ENCODE data around the gene GRIFIN.

The GRIFIN gene

GRCh38 chr7:2478399-2478785 is 2.2 kb upstream of the GRIFIN start:
- no peak for TF ChIP-seq CTCF (conservative IDR thresholded peaks at IDR 0.05; ENCODE audit: low read length)
- DNase-seq (ENCODE audit: low read depth) = peak; percentile 84
- no peak overlapping the region for H3K4me3 ChIP-seq (ENCODE audit: low read length)

DNA sequence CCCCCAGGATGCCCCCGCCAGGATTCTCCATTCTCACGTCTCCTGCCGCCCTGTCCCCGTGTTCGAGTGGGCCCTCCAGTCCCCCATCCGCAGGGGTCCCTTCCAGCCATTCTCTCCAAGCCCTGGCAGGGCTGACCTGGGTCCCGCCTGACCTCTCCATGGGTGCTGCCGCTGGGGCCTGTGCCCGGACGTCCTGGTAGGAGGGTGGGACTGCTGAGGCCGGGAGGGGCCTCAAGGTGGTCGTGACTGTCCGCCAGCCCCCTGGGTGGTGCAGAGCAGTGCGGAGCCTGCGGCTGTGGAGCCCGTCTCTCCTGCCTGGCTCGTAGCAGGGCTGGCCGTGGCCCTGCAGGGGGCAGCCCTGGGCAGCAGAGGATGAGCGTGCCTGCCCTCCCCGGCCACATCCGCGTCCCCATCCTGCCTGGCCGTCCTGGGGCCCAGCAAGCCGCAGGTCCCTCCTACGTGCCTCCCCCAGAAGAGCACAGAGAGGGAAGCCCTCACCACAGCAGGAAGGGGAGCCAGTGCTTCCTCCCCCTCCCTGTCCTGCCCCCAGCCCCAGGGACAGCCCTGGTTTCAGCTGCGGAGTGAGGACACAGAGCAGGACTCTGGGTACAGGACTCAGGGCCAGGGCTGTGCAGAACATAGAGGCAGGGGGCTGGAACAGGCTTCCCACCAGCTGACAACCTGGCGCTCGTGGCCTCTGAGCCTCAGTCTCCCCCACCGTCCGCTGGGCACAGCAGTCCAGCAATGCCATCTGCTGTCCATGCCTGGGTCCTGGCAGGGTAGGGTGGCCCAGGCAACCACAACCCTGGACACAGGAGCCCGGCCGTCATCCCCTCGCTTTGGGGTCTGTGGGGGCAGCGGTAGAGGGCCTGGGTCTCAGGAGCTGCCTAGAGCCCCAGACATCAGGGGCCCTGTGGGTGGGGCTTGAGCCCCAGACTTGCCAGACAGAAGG is 1.5 kb upstream of the GRIFIN start:
- TF ChIP-seq CTCF (conservative IDR thresholded peaks at IDR 0.05; ENCODE audit: low read length) = peak; percentile 76
- DNase-seq (ENCODE audit: low read depth) = peak; percentile 59
- H3K4me3 ChIP-seq (ENCODE audit: low read length) = no peak overlapping the region

DNA sequence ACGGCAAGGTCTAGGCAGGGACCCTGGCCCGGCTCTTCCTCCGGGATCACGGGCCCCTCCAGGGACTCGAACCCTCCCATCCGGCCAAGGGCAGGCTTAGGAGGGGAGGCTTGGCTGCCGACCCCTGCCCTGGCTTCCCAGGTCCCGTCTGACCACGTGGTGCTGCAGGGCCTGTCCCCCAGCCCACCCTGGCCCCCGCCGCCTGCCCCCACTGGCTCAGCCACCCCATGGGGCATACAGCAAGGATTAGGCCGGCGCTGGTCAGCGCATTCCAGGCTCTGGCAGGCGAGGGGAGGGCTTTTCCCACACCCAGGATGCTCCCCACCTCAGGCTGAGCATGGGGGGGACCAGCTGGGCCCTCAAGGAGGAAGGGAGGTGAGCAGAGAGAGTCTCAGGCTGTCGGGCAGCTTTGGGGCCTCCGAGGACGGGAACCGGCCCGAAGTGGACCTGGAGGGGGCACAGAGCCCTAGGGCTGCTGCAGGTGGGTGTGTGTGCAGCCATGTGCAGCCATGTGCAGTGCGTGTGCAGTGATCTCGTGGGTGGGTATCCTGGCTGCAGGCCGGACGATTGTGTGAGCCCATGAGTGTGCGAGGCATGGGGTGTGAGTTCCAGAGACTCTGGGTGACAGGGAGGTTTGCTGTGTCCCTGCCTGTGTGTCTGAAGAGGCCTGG is 713 bp upstream of the GRIFIN start:
- TF ChIP-seq CTCF (conservative IDR thresholded peaks at IDR 0.05; ENCODE audit: low read length) = no peak
- H3K4me3 ChIP-seq (ENCODE audit: low read length) = no peak overlapping the region
- DNase-seq (ENCODE audit: low read depth) = no peak

DNA sequence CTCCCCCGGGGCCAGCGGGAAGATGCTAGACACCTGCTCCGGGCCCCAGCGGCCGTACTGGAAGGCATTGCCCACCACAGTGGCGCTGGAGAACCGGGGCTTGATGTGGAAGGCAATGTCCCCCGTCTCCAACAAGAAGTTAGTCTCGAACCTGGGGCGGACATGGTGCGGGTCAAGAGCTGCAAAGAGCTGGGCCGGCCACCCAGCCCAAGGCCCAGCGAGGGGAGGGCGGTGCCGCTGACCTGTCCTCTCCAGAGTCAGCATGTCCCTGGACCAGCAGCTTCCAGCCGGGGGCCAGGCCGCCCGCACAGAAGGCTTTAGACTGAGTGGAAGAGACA is 551 bp downstream of the GRIFIN start:
- no peak for TF ChIP-seq CTCF (conservative IDR thresholded peaks at IDR 0.05; ENCODE audit: low read length)
- DNase-seq (ENCODE audit: low read depth) = no peak

DNA sequence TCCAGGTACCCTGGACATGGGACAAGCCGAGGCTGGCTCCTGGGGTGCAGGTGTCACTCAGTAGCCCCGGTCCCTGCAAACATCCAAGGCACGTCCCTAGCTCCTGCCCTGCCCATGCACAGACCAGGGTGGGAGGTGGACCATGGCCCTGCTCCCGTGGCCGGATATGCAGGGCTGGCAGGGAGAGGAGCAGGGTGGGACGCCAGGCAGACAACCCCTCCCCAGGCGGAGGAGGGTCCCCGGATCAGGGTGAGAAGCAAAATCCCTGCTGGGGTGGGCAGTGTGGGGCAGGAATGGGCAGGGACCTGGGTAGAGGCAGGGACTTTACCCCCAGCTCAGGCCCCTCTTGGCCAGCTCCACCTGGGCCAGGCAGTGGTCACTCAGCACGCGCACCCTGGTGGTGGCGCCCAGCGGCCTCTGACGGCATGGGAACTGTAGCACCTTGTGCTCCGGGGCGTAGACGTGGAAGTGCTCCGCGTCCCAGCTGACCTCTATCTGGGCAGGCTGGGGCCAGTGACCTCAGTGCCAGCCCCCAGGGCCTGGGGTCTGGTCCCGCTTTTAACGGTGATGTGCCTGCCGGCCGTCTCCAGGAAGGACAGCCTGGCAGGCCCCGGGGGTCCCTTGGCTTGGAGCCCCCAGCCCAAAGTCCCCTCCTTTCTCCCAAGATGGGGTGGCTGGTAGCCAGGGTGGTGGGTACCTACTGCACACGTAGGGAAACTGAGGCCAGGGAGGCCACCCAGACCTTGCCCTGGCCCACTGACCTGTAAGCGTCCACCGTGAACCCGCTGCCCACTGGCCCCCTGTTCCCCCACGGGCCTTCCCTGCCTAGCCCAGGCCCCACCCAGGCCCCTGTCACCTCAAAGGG is 1.2 kb downstream of the GRIFIN start:
- DNase-seq (ENCODE audit: low read depth) = no peak
- TF ChIP-seq CTCF (conservative IDR thresholded peaks at IDR 0.05; ENCODE audit: low read length) = no peak
- no peak overlapping the region for H3K4me3 ChIP-seq (ENCODE audit: low read length)

More for the DNA sequence above, 551 bp downstream of the GRIFIN start:
- no peak overlapping the region for H3K4me3 ChIP-seq (ENCODE audit: low read length)

DNA sequence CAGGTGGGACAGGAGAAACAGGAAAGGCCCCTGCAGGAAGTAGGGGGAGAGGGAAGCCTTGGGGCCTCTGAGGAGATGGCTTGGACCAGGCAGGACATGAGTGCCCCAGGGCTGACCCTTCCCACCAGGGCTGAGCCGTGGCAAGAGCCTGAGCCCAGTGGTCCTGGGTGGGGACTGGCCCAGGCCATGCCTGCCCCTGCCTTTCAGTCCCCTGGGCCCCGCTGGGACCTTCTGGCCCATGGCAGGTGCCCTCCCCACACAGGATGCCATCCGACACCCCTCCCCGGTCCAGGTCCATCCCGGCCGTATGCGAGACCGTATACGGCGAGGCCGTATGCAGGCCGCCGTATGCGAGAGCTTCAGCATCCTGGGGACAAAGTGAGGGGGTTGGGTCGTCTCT is 2.0 kb downstream of the GRIFIN start:
- no peak for TF ChIP-seq CTCF (conservative IDR thresholded peaks at IDR 0.05; ENCODE audit: low read length)
- no peak overlapping the region for H3K4me3 ChIP-seq (ENCODE audit: low read length)
- no peak for DNase-seq (ENCODE audit: low read depth)

Measured in AG10803 (cell line).